Endothelial cell of umbilical vein (primary cell): ENCODE results near the gene TBK1. TPM values are rescaled to one million over a fixed set of nuclear protein-coding genes. Genes with fewer than 3 reads are reported as not detected.

Experiments used
- BruUV-seq: library from RNA; stranded (reverse); fragments of 400-500 nt; replicated peaks from 2 replicates; lab custom pipeline; 2021; lab: Mats Ljungman, UMichigan
- CTCF ChIA-PET: fragments of 300-600, 350-600 bp; sonication (Branson Sonifier 250); formaldehyde crosslinking; loops from one replicate; lab custom pipeline; 2021; ENCODE audit warnings: antibody characterized with exemption, inconsistent platforms; lab: Charles Lee
- POLR2A ChIA-PET: fragments of 300-600, 350-600 bp; sonication (Branson Sonifier 250); formaldehyde crosslinking; loops from one replicate; lab custom pipeline; 2021; ENCODE audit warnings: antibody characterized with exemption, inconsistent platforms; lab: Charles Lee
- DNase-seq: peaks from one replicate; pipeline ENCODE4 v3.0.0-alpha.2; 2011; ENCODE audit warnings: low read depth, low spot score
- FAIRE-seq: peaks from 2 replicates; lab custom pipeline; 2011; peaks lifted over from hg19 to GRCh38; lab: Jason Lieb, UNC
- H2AFZ ChIP-seq: 2 replicates; pipeline ENCODE4 v1.6.0; 2012; ENCODE audit warnings: low read depth, low read length, control low read depth, inconsistent platforms
- H3K27ac ChIP-seq: 2 replicates; pipeline ENCODE4 v1.5.1; 2011; ENCODE audit warnings: low read depth, mild to moderate bottlenecking, control low read depth, low read length, moderate library complexity; ENCODE audit not compliant: insufficient read depth
- H3K27me3 ChIP-seq, 2 experiments: 2 replicates each; pipeline versions ENCODE4 v1.6.0 to v1.6.1; 2011; ENCODE audit warnings: low read length in 2 of 2, mixed read lengths in 1 of 2; ENCODE audit not compliant: control insufficient read depth in 2 of 2, insufficient read depth in 2 of 2
- H3K36me3 ChIP-seq, 2 experiments: 2 replicates in 1 of 2; 3 replicates in 1 of 2; pipeline ENCODE4 v1.5.1; 2011; ENCODE audit warnings: low read length in 2 of 2, mild to moderate bottlenecking in 1 of 2, moderate library complexity in 1 of 2; ENCODE audit not compliant: control insufficient read depth in 2 of 2, insufficient read depth in 2 of 2; ENCODE audit errors: extremely low read depth in 1 of 2
- H3K4me1 ChIP-seq: 3 replicates; pipeline ENCODE4 v1.5.1; 2011; ENCODE audit warnings: mild to moderate bottlenecking, low read length; ENCODE audit not compliant: control insufficient read depth, insufficient read depth; ENCODE audit errors: extremely low read depth
- H3K4me2 ChIP-seq: 2 replicates; pipeline ENCODE4 v1.6.1; 2011; ENCODE audit warnings: low read length, control low read depth, mixed read lengths; ENCODE audit not compliant: insufficient read depth
- H3K4me3 ChIP-seq, 3 experiments: fragments of 200-600 bp in 1 of 3; sonication (generic), shearing (Covaris generic) in 1 of 3; replicated peaks in 1 of 3; 2 replicates each; pipeline ENCODE4 v1.5.1; 2011 to 2016; ENCODE audit warnings: control low read depth in 3 of 3, low read length in 3 of 3, mild to moderate bottlenecking in 2 of 3, inconsistent platforms in 1 of 3, low read depth in 1 of 3, moderate library complexity in 1 of 3; ENCODE audit not compliant: insufficient read depth in 1 of 3
- H3K79me2 ChIP-seq: 2 replicates; pipeline ENCODE4 v1.6.0; 2012; ENCODE audit warnings: low read length, inconsistent platforms; ENCODE audit not compliant: control insufficient read depth, insufficient read depth
- H3K9ac ChIP-seq: replicated peaks from 2 replicates; pipeline ENCODE3; 2011; ENCODE audit warnings: low read length, control low read depth; ENCODE audit not compliant: insufficient read depth; ENCODE audit errors: extremely low read depth
- H3K9me1 ChIP-seq: replicated peaks from 3 replicates; pipeline ENCODE4 v1.6.0; 2011; ENCODE audit warnings: mild to moderate bottlenecking, low read length; ENCODE audit not compliant: control insufficient read depth, insufficient read depth; ENCODE audit errors: extremely low read depth
- H3K9me3 ChIP-seq: replicated peaks from 2 replicates; pipeline ENCODE4 v1.5.1; 2012; ENCODE audit warnings: low read length, inconsistent platforms; ENCODE audit not compliant: control insufficient read depth, insufficient read depth
- H4K20me1 ChIP-seq: replicated peaks from 2 replicates; pipeline ENCODE3; 2011; ENCODE audit warnings: mild to moderate bottlenecking, low read length; ENCODE audit not compliant: control insufficient read depth, insufficient read depth; ENCODE audit errors: extremely low read depth
- EZH2 ChIP-seq: IDR thresholded peaks from 2 replicates; pipeline ENCODE4 v1.6.1; 2012; ENCODE audit warnings: borderline replicate concordance, low read depth, mild to moderate bottlenecking, moderate library complexity, low read length, inconsistent platforms; ENCODE audit not compliant: severe bottlenecking
- FOS ChIP-seq: IDR thresholded peaks from 2 replicates; pipeline ENCODE4 v1.6.1; 2011; ENCODE audit warnings: mild to moderate bottlenecking, low read length, moderate library complexity, borderline replicate concordance; ENCODE audit not compliant: insufficient read depth
- GATA2 ChIP-seq: IDR thresholded peaks from 2 replicates; pipeline ENCODE4 v1.7.0; 2011; ENCODE audit warnings: low read depth, mild to moderate bottlenecking, moderate library complexity, mixed read lengths, low read length; ENCODE audit not compliant: insufficient read length, insufficient read depth
- JUN ChIP-seq: IDR thresholded peaks from 2 replicates; pipeline ENCODE4 v1.6.1; 2011; ENCODE audit warnings: borderline replicate concordance, low read depth; ENCODE audit not compliant: insufficient read length, insufficient read depth
- MYC ChIP-seq: IDR thresholded peaks from one replicate; pipeline ENCODE4 v1.6.1; 2011; ENCODE audit warnings: mild to moderate bottlenecking, low read depth, low read length
- POLR2A ChIP-seq: IDR thresholded peaks from 2 replicates; pipeline ENCODE4 v1.6.1; 2012; ENCODE audit warnings: low read depth, mild to moderate bottlenecking, control low read depth, low read length
- POLR2AphosphoS5 ChIP-seq: IDR thresholded peaks from 2 replicates; pipeline ENCODE4 v1.6.1; 2012; ENCODE audit warnings: low read depth, mild to moderate bottlenecking, control low read depth, low read length, moderate library complexity; ENCODE audit not compliant: insufficient read depth
- dilution Hi-C: fragments of 300-500 bp; cut with MboI; formaldehyde crosslinking; loops from one replicate; pipeline ENCODE4 v1.15.0; 2019; ENCODE audit warnings: low sequenced_read_pairs; ENCODE audit not compliant: extremely low pct_ligation_motif_present
- intact Hi-C: fragments of 100-400 bp; cut with micrococcal nuclease; formaldehyde crosslinking; loops from one replicate; pipeline ENCODE4 v1.10.0; 2022
- polyA plus RNA-seq, 4 experiments: library from polyadenylated mRNA; depleted of rRNA in 3 of 4; stranded (reverse) in 3 of 4; unstranded in 1 of 4; fragments of >200 nt; gene quantifications; 2 replicates each; pipeline versions ENCODE4 v1.2.1 to v1.2.3, GENCODE V29; 2011 to 2012; ENCODE audit warnings: missing spikeins in 1 of 4
- total RNA-seq: library from RNA; stranded (reverse); gene quantifications from 2 replicates; pipeline ENCODE4 v1.2.3, GENCODE V29; 2021
- TF ChIP-seq, protein P1 (sequence below), 2 donors: IDR thresholded peaks; 1 replicate in 1 of 2; 2 replicates in 1 of 2; pipeline ENCODE4 v1.5.1; 2011; ENCODE audit warnings: low read length in 2 of 2, mild to moderate bottlenecking in 2 of 2, moderate library complexity in 2 of 2, control low read depth in 1 of 2, inconsistent platforms in 1 of 2, low read depth in 1 of 2; ENCODE audit not compliant: insufficient read depth in 1 of 2; ENCODE audit errors: extremely low read depth in 1 of 2
- TF ChIP-seq, protein P2 (sequence below): IDR thresholded peaks from 2 replicates; pipeline ENCODE4 v1.6.1; 2011; ENCODE audit not compliant: insufficient read depth, insufficient read length

Gene TBK1
- total and polyA plus RNA-seq, 2 donors (not counting 3 experiments of a cell fraction or from before 2014, with no cell fraction given) = 8.0 to 28.9 TPM

DNA sequence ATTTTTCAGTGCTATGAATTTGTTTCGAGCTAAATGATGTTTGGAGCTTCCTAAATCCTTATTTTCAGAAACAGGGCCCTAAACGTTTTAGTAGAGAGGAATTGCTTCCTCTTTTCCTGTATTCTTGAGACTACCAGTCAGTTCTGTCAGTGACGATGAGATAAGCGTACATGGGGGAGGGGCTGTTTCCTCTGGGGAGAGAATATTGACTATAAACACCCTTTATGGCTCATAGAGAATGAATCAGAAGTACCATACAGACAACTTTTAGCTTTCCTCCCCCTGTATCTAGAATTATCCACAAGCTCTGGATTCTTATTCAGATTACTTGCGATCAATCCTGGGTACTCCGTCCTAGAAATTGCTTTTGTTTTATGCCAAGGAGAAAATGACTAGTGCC is 5.1 kb downstream of the TBK1 start:
- Histone ChIP-seq H3K9me1 (no peaks in the 10 kb centered on the region), H3K27ac (peak overlapping the region; percentile 25), H3K4me2 (peak overlapping the region; percentile 65), H3K36me3 (peaks cover 0 to 10% of the 10 kb centered on the region in 2 experiments), H3K79me2 (peaks cover 83% of the 10 kb centered on the region), H3K4me3 (no peak overlapping the region), H3K9ac (peak overlapping the region; percentile 34), H3K27me3 (no peaks in the 10 kb centered on the region), H3K4me1 (peaks cover 27% of the 10 kb centered on the region), H2AFZ (no peak overlapping the region), H4K20me1 (no peaks in the 10 kb centered on the region), H3K9me3 (no peaks in the 10 kb centered on the region)
- POLR2A ChIA-PET = interaction anchor here (0.8 kb wide), 1 partner anchor 12 kb away, joined by 4 read pairs; no protein-coding TSS in a partner anchor
- peak; percentile 87 for DNase-seq
- peak; percentile 47 for TF ChIP-seq JUN
- peak; percentile 58 for TF ChIP-seq FOS
- TF ChIP-seq GATA2 = peak; percentile 65
- TF ChIP-seq EZH2 = no peak
- BruUV-seq = no TSS peak
- intact Hi-C loops = no loop called here
- peak; percentile 72 for FAIRE-seq
- CTCF ChIA-PET = interaction anchor here (0.7 to 1.1 kb wide), 2 partner anchors 10 to 12 kb away, joined by 4 to 8 read pairs; no protein-coding TSS in a partner anchor
- dilution Hi-C loops = no loop called here

DNA sequence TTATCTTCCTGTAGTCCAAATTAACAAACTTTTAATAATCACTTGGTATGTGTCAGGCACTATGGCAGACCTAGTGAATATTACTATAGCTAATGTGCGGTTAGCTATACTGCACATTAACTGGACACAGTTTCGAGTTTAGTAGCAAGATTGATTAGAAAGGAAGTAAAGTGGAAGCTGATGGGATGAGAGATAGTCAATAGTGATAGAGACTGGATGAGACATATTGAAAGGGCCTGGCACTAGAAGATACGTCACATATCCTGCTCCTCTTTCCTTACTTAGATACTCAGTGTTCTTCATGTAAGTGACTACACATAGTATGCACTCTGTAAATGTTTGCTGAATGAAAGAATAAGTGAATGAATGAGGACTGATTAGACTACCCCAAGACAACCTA is 5.5 kb downstream of the TBK1 start:
- no peak for FAIRE-seq
- no peak overlapping the region for H3K9ac ChIP-seq
- CTCF ChIA-PET = interaction anchor here (0.7 to 1.1 kb wide), 2 partner anchors 9 to 12 kb away, joined by 4 to 8 read pairs; no protein-coding TSS in a partner anchor
- H2AFZ ChIP-seq = no peak overlapping the region
- H3K27me3 ChIP-seq = no peaks in the 10 kb centered on the region
- DNase-seq = no peak
- peaks cover 27% of the 10 kb centered on the region for H3K4me1 ChIP-seq
- dilution Hi-C loops = no loop called here
- H3K9me3 ChIP-seq = no peaks in the 10 kb centered on the region
- H3K4me2 ChIP-seq = peak overlapping the region; percentile 65
- H3K9me1 ChIP-seq = no peaks in the 10 kb centered on the region
- H3K36me3 ChIP-seq = peaks cover 0 to 11% of the 10 kb centered on the region in 2 experiments
- no peaks in the 10 kb centered on the region for H4K20me1 ChIP-seq
- H3K4me3 ChIP-seq = no peak overlapping the region
- POLR2A ChIA-PET = interaction anchor here (0.8 kb wide), 1 partner anchor 12 kb away, joined by 4 read pairs; no protein-coding TSS in a partner anchor
- peaks cover 80% of the 10 kb centered on the region for H3K79me2 ChIP-seq
- TF ChIP-seq EZH2 = no peak
- no peak for TF ChIP-seq MYC
- TF ChIP-seq, protein P1, sequence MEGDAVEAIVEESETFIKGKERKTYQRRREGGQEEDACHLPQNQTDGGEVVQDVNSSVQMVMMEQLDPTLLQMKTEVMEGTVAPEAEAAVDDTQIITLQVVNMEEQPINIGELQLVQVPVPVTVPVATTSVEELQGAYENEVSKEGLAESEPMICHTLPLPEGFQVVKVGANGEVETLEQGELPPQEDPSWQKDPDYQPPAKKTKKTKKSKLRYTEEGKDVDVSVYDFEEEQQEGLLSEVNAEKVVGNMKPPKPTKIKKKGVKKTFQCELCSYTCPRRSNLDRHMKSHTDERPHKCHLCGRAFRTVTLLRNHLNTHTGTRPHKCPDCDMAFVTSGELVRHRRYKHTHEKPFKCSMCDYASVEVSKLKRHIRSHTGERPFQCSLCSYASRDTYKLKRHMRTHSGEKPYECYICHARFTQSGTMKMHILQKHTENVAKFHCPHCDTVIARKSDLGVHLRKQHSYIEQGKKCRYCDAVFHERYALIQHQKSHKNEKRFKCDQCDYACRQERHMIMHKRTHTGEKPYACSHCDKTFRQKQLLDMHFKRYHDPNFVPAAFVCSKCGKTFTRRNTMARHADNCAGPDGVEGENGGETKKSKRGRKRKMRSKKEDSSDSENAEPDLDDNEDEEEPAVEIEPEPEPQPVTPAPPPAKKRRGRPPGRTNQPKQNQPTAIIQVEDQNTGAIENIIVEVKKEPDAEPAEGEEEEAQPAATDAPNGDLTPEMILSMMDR (IDR thresholded peaks at IDR 0.05; ENCODE audit: extremely low read depth in 1 of 2, insufficient read depth in 1 of 2, low read depth in 1 of 2, low read length in 2 of 2) = no peak
- TF ChIP-seq POLR2AphosphoS5 = no peak
- TF ChIP-seq GATA2 = no peak
- TF ChIP-seq POLR2A = no peak
- no peak for TF ChIP-seq FOS
- TF ChIP-seq JUN = no peak
- TF ChIP-seq, protein P2, sequence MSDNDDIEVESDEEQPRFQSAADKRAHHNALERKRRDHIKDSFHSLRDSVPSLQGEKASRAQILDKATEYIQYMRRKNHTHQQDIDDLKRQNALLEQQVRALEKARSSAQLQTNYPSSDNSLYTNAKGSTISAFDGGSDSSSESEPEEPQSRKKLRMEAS = no peak
- intact Hi-C loops = no loop called here
- peak overlapping the region; percentile 25 for H3K27ac ChIP-seq
- no TSS peak for BruUV-seq
